ENCODE measurements around the gene USP11.
"Not testable (repeated sequence)": the region's sequence is repeated elsewhere in the genome, so short reads cannot be mapped to it uniquely, and the experiment has no call there.

Gene USP11

GRCh38 chrX:47247206-47247998, 14.6 kb downstream of the USP11 start:
- DNase-seq (ENCODE audit: low spot score): no peak

- DNase-seq (ENCODE audit: low spot score): no peak
Measured at GRCh38 chrX:47247999-47248320, 15.2 kb downstream of the USP11 start.

GRCh38 chrX:47248576-47248975, 15.8 kb downstream of the USP11 start:
- no peak for DNase-seq (ENCODE audit: low spot score)

- DNase-seq (ENCODE audit: low spot score): no peak
Measured at GRCh38 chrX:47250017-47250347, 17.2 kb downstream of the USP11 start.

GRCh38 chrX:47257620-47258019, 24.8 kb downstream of the USP11 start:
- DNase-seq (ENCODE audit: low spot score): not testable (repeated sequence)

GRCh38 chrX:47264483-47265173, 31.8 kb downstream of the USP11 start:
- DNase-seq (ENCODE audit: low spot score): no peak

GRCh38 chrX:47266643-47267042, 33.8 kb downstream of the USP11 start:
- no peak for DNase-seq (ENCODE audit: low spot score)

- no peak for DNase-seq (ENCODE audit: low spot score)
Measured at GRCh38 chrX:47272013-47272408, 39.2 kb downstream of the USP11 start.

GRCh38 chrX:47273011-47273730, 40.4 kb downstream of the USP11 start:
- no peak for DNase-seq (ENCODE audit: low spot score)

GRCh38 chrX:47278691-47279090, 45.9 kb downstream of the USP11 start:
- no peak for DNase-seq (ENCODE audit: low spot score)

GRCh38 chrX:47283015-47283771, 50.4 kb downstream of the USP11 start:
- DNase-seq (ENCODE audit: low spot score): no peak

- not testable (repeated sequence) for DNase-seq (ENCODE audit: low spot score)
Measured at GRCh38 chrX:47284616-47285015, 51.8 kb downstream of the USP11 start.

- no peak for DNase-seq (ENCODE audit: low spot score)
Measured at GRCh38 chrX:47285836-47286320, 53.1 kb downstream of the USP11 start.

GRCh38 chrX:47293106-47293505, 60.3 kb downstream of the USP11 start:
- DNase-seq (ENCODE audit: low spot score): no peak

- no peak for DNase-seq (ENCODE audit: low spot score)
Measured at GRCh38 chrX:47296766-47297365, 64.1 kb downstream of the USP11 start.

GRCh38 chrX:47297874-47298273, 65.1 kb downstream of the USP11 start:
- no peak for DNase-seq (ENCODE audit: low spot score)
